H1 (cell line): ENCODE results near the gene CEACAM8. TPM values are rescaled to one million over a fixed set of nuclear protein-coding genes. Genes with fewer than 3 reads are reported as not detected.

Source experiments
- polyA plus RNA-seq, 7 experiments: library from polyadenylated mRNA; depleted of rRNA in 3 of 7; stranded (reverse) in 5 of 7; unstranded in 2 of 7; fragments of >200 nt in 5 of 7; fragments of 200-250 nt in 2 of 7; gene quantifications; 1 replicate in 5 of 7; 2 replicates in 1 of 7; 4 replicates in 1 of 7; pipeline versions ENCODE4 v1.2.1 to v1.2.3, GENCODE V29; 2011 to 2013; ENCODE audit warnings: missing spikeins in 2 of 7, mixed read lengths in 2 of 7
- total RNA-seq: library from RNA; stranded (reverse); fragmentation: NEBNext Ultra II Directional; extraction: Animal tissue kit (Norgen Biotek cat#: 25700); gene quantifications from 2 replicates; pipeline ENCODE4 v1.2.1, GENCODE V29; 2021

The CEACAM8 gene
- total and polyA plus RNA-seq, 2 of the 8 experiments (the other 6 are each of a cell fraction or from before 2014, with no cell fraction given): not detected

Other genes starting within 250 kb of the CEACAM8 start
- 8.9 and 12.6 TPM in 2 replicates for gene CNFN, start 204.6 kb downstream of the CEACAM8 start, total RNA-seq
- gene CNFN, start 204.6 kb downstream of the CEACAM8 start, polyA plus RNA-seq (2011; rRNA removed): 31.5 and 54.3 TPM in 2 replicates
- gene LIPE, start 167.5 kb downstream of the CEACAM8 start, total RNA-seq: 12.5 and 15.9 TPM in 2 replicates
- 8.7 and 17.0 TPM in 2 replicates for gene LIPE, start 167.5 kb downstream of the CEACAM8 start, polyA plus RNA-seq (2011; rRNA removed)
- gene CXCL17, start 152.0 kb downstream of the CEACAM8 start, total RNA-seq: not detected in 2 replicates
- 0.11 TPM in 1 of 2 replicates, not detected in the other for gene CXCL17, start 152.0 kb downstream of the CEACAM8 start, polyA plus RNA-seq (2011; rRNA removed)
- gene CEACAM1, start 66.4 kb downstream of the CEACAM8 start, total RNA-seq: 1.8 and 2.0 TPM in 2 replicates
- 2.0 and 3.6 TPM in 2 replicates for gene CEACAM1, start 66.4 kb downstream of the CEACAM8 start, polyA plus RNA-seq (2011; rRNA removed)
- not detected in 2 replicates for gene PSG3, start 145.6 kb upstream of the CEACAM8 start, total RNA-seq
- gene PSG3, start 145.6 kb upstream of the CEACAM8 start, polyA plus RNA-seq (2011; rRNA removed): not detected in 2 replicates
- not detected in 2 replicates for gene PSG8, start 170.8 kb upstream of the CEACAM8 start, total RNA-seq
- not detected in 2 replicates for gene PSG8, start 170.8 kb upstream of the CEACAM8 start, polyA plus RNA-seq (2011; rRNA removed)